GM08714 (cell line): ENCODE data around the gene C19orf12.
"Not testable (repeated sequence)": the region's sequence is repeated elsewhere in the genome, so short reads cannot be mapped to it uniquely, and the experiment has no call there.

ENCODE experiments used
- H3K4me3 ChIP-seq: fragments of 200-500 bp; sonication (Bioruptor generic); 2 replicates; pipeline ENCODE4 v1.5.1; 2014; ENCODE audit warnings: mild to moderate bottlenecking, low read length, inconsistent platforms
- ZNF274 ChIP-seq: IDR thresholded peaks from 2 replicates; pipeline ENCODE4 v1.6.1; 2012; ENCODE audit warnings: mild to moderate bottlenecking, low read depth, low read length

Gene C19orf12

DNA sequence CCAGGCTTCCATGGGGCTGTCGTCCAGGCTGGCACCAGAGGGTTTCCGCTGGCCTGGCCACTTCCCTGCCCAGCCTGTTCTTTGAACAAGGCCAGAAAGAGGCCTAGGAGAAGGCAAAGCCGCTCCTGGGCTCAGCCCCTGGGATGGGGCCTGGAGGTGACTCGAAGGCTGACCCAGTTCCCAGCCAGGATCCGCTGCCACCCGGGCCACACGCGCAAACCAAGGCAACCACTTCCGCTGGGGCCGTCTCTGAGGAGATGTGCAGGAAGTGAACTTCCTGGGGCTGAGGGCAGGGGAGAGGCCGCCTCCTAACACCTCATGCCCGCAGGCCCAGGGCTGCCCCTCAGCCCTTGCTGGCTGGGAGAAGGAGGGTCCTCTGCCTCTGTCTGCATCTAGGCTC lies 34.6 kb downstream of the C19orf12 start:
- TF ChIP-seq ZNF274, result no peak
- no peak overlapping the region for H3K4me3 ChIP-seq

- no peak for TF ChIP-seq ZNF274
- no peak overlapping the region for H3K4me3 ChIP-seq
Measured at GRCh38 chr19:29679598-29680210, 35.4 kb downstream of the C19orf12 start.

GRCh38 chr19:29678484-29679106 lies 36.5 kb downstream of the C19orf12 start:
- no peak overlapping the region for H3K4me3 ChIP-seq
- TF ChIP-seq ZNF274, result no peak

DNA sequence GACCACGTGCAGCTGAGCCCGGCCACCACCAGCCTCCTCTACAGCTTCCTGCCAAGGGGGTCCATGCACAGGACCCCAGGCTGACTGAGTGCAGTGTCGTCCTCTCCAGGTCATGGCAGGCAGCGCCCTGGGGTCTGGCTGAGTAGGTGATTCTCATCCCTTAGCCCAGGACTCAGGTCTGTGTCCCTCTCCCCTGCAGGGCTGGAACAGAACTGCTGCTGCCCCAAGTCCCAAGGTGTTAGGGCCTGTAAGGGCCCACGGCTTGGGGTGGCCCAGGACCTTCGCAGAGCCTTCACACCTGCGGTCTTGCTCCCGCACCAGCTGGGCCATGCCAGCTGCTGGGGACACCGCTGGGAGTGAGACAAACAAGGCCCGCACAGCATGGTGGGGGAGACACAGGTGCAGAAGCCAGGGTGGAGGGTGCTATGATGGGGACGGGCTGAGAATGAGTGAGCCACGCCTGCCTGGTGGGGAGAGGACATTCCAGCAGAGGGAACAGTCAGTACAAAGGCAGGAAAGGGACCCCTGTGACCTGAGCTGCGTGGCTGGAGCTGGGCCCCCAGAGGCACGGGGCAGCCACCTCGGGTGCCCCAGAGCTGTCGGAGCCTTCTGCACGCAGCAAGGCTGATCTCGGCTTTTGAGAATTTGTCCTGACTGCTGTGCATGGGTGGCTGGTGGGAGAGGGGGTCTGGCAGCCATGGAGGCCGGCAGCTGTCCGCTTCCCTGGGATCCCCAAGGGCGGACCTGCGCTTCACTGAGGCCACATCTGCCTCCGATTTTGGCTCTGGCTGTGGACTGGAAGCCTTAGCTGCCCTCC lies 37.9 kb downstream of the C19orf12 start:
- no peak overlapping the region for H3K4me3 ChIP-seq
- no peak for TF ChIP-seq ZNF274

DNA sequence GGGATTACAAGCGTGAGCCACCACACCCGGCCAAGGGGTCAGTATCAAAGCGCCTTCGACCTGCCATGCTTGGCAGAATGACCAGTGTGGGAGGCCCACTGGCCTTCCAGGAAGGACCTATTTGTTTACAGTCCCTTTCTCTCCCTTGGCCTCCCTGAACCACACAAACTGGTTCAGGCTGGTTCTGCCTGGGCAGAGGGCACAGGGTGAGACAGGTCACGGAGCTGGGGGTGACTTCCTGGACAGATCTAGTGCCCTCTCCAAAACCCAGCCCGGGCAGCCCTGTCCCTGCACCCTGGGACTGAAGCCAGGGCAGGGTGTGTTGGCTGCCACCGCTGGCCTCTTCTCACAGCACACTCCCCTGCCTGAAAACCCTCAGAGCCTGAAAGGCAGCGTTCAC lies 38.5 kb downstream of the C19orf12 start:
- H3K4me3 ChIP-seq, result no peak overlapping the region
- no peak for TF ChIP-seq ZNF274

- TF ChIP-seq ZNF274, result no peak
- no peak overlapping the region for H3K4me3 ChIP-seq
Measured at GRCh38 chr19:29675650-29676186, 39.3 kb downstream of the C19orf12 start.

- no peak for TF ChIP-seq ZNF274
- no peak overlapping the region for H3K4me3 ChIP-seq
Measured at GRCh38 chr19:29675120-29675649, 39.9 kb downstream of the C19orf12 start.

- TF ChIP-seq ZNF274, result no peak
- H3K4me3 ChIP-seq, result no peak overlapping the region
Measured at GRCh38 chr19:29674374-29675119, 40.5 kb downstream of the C19orf12 start.

DNA sequence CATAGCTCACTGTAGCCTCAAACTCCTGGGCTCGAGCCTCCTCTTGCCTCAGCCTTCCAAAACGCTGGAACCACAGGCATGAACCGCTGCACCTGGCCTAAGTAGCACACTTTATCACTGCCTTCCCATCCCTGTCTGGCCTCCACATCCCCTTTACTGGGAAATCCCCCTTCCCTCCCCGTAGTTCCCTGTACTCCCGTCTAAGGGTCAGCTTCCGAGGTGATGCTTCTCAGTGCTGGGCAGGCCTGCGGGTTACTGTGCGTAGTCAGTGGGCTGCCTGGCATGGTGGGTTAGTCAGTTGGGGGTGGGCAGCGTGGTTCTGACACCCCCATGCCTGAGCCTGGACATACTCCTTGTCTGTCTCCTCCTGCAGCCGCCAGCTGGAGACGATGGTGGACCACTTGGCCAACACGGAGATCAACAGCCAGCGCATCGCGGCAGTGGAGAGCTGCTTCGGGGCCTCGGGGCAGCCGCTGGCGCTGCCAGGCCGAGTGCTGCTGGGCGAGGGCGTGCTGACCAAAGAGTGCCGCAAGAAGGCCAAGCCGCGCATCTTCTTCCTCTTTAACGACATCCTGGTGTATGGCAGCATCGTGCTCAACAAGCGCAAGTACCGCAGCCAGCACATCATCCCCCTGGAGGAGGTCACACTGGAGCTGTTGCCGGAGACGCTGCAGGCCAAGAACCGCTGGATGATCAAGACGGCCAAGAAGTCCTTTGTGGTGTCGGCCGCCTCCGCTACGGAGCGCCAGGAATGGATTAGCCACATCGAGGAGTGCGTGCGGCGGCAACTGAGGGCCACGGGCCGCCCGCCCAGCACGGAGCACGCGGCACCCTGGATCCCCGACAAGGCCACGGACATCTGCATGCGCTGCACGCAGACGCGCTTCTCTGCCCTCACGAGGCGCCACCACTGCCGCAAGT lies 41.4 kb downstream of the C19orf12 start:
- no peak for TF ChIP-seq ZNF274

DNA sequence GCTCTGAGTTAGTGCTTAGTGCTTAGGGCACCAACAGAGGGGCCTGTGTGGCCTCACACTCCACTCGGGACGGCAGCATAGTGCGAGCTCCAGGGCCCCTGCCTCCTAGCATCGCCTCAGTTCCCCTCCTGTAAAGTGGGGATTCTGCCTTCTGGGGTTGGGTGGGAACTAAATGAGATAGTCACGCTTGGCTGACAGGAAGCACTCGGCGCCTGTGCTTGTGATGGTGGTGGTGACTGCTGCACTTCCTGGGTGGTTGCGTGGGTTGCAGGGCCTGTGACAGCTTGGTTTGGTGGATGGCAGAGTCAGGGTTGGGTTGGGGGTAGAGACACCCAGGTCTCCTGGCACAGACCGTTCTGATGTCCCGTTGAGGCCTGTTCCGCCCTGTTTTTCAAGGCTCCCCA lies 42.1 kb downstream of the C19orf12 start:
- H3K4me3 ChIP-seq, result no peak overlapping the region; the same call in 1 of the 2 replicates
- TF ChIP-seq ZNF274, result no peak

More for the DNA sequence above, 41.4 kb downstream of the C19orf12 start:
- no peak overlapping the region; the same call in 1 of the 2 replicates for H3K4me3 ChIP-seq

DNA sequence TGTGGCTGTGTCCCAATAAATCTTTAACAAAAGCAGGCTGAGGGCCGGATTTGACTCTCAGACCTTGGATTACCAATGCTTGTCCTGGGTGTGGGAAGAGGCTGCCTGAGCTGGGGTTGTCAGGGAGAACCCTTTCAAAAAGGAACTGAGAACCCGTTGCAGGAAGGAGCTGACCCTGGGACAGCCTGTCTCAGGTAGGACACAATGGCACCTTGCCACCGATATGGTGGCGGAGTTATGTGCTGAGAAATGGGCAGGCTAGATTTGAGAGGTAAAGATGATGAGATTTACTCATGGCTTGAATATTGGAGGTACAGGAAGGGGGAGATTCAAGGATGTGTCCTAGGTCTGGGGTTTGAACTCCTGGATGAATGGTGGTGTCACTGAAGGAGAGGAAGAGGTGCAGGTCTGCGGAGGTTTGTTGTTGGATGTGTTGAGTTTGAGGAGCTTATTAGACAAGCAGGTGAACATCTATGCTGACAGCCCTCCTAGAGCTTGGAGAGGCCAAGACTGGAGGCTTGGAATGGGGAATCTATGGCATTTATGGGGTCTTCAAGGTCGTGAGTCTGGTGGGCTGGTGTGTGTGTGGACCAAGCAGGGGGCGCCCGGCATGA lies 42.6 kb downstream of the C19orf12 start:
- no peak overlapping the region; the same call in 1 of the 2 replicates for H3K4me3 ChIP-seq
- no peak for TF ChIP-seq ZNF274

- TF ChIP-seq ZNF274, result no peak
- H3K4me3 ChIP-seq, result no peak overlapping the region; the same call in 1 of the 2 replicates
Measured at GRCh38 chr19:29671393-29672160, 43.5 kb downstream of the C19orf12 start.

DNA sequence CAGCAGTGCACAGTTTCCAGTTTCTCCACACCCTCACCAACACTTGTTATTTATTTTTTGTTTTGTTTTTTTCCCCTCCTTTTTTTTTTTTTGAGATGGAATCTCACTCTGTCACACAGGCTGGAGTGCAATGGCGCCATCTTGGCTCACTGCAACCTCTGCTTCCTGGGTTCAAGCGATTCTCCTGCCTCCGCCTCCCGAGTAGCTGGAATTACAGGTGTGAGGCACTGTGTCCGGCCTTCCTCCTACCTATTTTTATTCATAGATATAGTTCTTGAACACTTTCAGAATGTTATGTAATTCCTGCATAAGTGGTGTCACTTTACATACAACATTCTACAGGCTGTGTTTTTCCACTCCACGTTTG lies 44.1 kb downstream of the C19orf12 start:
- H3K4me3 ChIP-seq, result not testable (repeated sequence)
